ENCODE results near the gene SOCS2. TPM values are rescaled to one million over a fixed set of nuclear protein-coding genes. Genes with fewer than 3 reads are reported as not detected.

SOCS2 gene
- total RNA-seq, 1 experiment from 2014 or later: 57.2 TPM

DNA sequence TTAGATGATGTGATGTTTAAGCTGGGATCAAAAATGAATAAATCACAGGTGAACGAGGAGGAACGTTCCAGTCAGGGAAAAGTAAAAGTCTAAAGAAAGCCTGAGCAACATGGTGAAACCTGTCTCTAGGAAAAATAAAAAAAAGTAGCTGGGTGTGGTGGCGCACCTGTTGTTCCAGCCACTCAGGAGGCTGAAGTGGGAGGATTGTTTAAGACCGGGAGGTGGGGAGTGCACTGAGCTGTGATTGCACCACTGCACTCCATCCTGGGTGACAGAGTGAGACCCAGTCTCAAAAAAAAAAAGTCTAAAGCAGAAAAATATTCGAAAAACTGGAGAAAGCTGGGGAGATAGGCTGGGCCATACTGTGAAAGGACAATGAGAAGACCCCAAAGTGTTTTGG is 39.2 kb upstream of the SOCS2 start:
- Histone ChIP-seq H3K9me3 (ENCODE audit: control insufficient read depth, low read depth, low read length) (no peaks in the 10 kb centered on the region), H3K4me1 (ENCODE audit: insufficient read depth, low read length) (no peaks in the 10 kb centered on the region), H3K27me3 (ENCODE audit: insufficient read depth, low read length) (no peaks in the 10 kb centered on the region), H3K9ac (ENCODE audit: extremely low read depth, insufficient read length, low read length) (no peak overlapping the region), H2BK15ac (ENCODE audit: low read depth, low read length) (no peak overlapping the region), H2BK5ac (ENCODE audit: insufficient read length, low read length) (no peak overlapping the region), H2AFZ (ENCODE audit: low read length) (no peak overlapping the region), H3T11ph (ENCODE audit: low read length) (no peak overlapping the region), H3K23ac (ENCODE audit: insufficient read length, low read depth, low read length) (no peak overlapping the region), H3K23me2 (ENCODE audit: insufficient read length, low read depth, low read length, poor library complexity, severe bottlenecking) (no peaks in the 10 kb centered on the region), H3K79me2 (ENCODE audit: insufficient read depth, low read length) (no peaks in the 10 kb centered on the region), H2BK20ac (ENCODE audit: low read depth, low read length, poor library complexity, severe bottlenecking) (no peak overlapping the region), H4K8ac (replicated peaks; ENCODE audit: insufficient read length, low read depth, low read length) (no peak overlapping the region), H3K79me1 (ENCODE audit: insufficient read depth, low read depth, low read length, poor library complexity, severe bottlenecking) (no peaks in the 10 kb centered on the region), H2BK12ac (ENCODE audit: insufficient read length, low read depth, low read length) (no peak overlapping the region), H3K56ac (ENCODE audit: insufficient read length, low read depth, low read length) (no peak overlapping the region), H4K20me1 (ENCODE audit: control insufficient read depth, insufficient read depth, insufficient read length) (no peaks in the 10 kb centered on the region), H3K4me2 (ENCODE audit: insufficient read depth, insufficient read length, low read length) (no peak overlapping the region), H3K18ac (ENCODE audit: insufficient read length, low read depth, low read length) (no peak overlapping the region), H3K14ac (ENCODE audit: insufficient read depth, low read length) (no peak overlapping the region), H3K27ac (ENCODE audit: insufficient read length, low read depth, low read length) (no peak overlapping the region), H2AK5ac (ENCODE audit: insufficient read length, low read length) (no peak overlapping the region), H4K91ac (ENCODE audit: insufficient read length, low read depth, low read length) (no peak overlapping the region), H3K4ac (ENCODE audit: low read depth, low read length) (no peak overlapping the region), H2BK120ac (ENCODE audit: low read depth, low read length, poor library complexity, severe bottlenecking) (no peak overlapping the region), H4K5ac (ENCODE audit: insufficient read length, low read depth, low read length) (no peak overlapping the region)
- DNase-seq: no peak
- TF ChIP-seq, protein P1, sequence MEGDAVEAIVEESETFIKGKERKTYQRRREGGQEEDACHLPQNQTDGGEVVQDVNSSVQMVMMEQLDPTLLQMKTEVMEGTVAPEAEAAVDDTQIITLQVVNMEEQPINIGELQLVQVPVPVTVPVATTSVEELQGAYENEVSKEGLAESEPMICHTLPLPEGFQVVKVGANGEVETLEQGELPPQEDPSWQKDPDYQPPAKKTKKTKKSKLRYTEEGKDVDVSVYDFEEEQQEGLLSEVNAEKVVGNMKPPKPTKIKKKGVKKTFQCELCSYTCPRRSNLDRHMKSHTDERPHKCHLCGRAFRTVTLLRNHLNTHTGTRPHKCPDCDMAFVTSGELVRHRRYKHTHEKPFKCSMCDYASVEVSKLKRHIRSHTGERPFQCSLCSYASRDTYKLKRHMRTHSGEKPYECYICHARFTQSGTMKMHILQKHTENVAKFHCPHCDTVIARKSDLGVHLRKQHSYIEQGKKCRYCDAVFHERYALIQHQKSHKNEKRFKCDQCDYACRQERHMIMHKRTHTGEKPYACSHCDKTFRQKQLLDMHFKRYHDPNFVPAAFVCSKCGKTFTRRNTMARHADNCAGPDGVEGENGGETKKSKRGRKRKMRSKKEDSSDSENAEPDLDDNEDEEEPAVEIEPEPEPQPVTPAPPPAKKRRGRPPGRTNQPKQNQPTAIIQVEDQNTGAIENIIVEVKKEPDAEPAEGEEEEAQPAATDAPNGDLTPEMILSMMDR (conservative IDR thresholded peaks at IDR 0.05): no peak
- no peaks in the 10 kb centered on the region for H3K27me3 Mint-ChIP-seq (ENCODE audit: low read depth)
- peaks cover 4% of the 10 kb centered on the region in 2 experiments for H3K4me1 Mint-ChIP-seq
- H3K27ac Mint-ChIP-seq: no peak overlapping the region; a peak in 1 of 7 replicates
- peaks cover 0 to 4% of the 10 kb centered on the region in 2 experiments; a peak in 3 of 5 replicates for H3K9me3 Mint-ChIP-seq
- peaks cover 0 to 3% (median 1%) of the 10 kb centered on the region in 3 experiments; a peak in 3 of 7 replicates for H3K36me3 Mint-ChIP-seq (ENCODE audit: insufficient read depth in 1 of 3, low read depth in 3 of 3)
- H3K4me3 Mint-ChIP-seq: no peak overlapping the region
- no CpG with 5 or more reads among the region's 5 CpGs for WGBS (ENCODE audit: extremely low coverage, insufficient read length, low lambda C conversion rate)

All from H9 (cell line).